Muscle layer of colon (tissue), 2 donors: ENCODE measurements around the gene ALCAM.
"Not testable (repeated sequence)": the region's sequence is repeated elsewhere in the genome, so short reads cannot be mapped to it uniquely, and the experiment has no call there.

Source experiments
- H3K27ac ChIP-seq: one replicate; pipeline ENCODE4 v1.7.0; 2013; ENCODE audit warnings: low read depth, mild to moderate bottlenecking, low read length, moderate library complexity
- H3K27me3 ChIP-seq, 2 donors: one replicate each; pipeline ENCODE4 v1.7.0; 2013; ENCODE audit warnings: low read length in 2 of 2, mild to moderate bottlenecking in 2 of 2; ENCODE audit not compliant: insufficient read depth in 2 of 2, control insufficient read depth in 1 of 2
- H3K36me3 ChIP-seq: one replicate; pipeline ENCODE4 v1.7.0; 2013; ENCODE audit warnings: mild to moderate bottlenecking, low read length; ENCODE audit not compliant: insufficient read depth
- H3K4me1 ChIP-seq: one replicate; pipeline ENCODE4 v1.7.0; 2013; ENCODE audit warnings: mild to moderate bottlenecking, low read length; ENCODE audit not compliant: insufficient read depth
- H3K4me3 ChIP-seq, 2 donors: one replicate each; pipeline ENCODE4 v1.7.0; 2013; ENCODE audit warnings: low read length in 2 of 2, low read depth in 1 of 2, mild to moderate bottlenecking in 1 of 2, moderate library complexity in 1 of 2
- H3K9ac ChIP-seq: one replicate; pipeline ENCODE4 v1.7.0; 2013; ENCODE audit warnings: low read length
- H3K9me3 ChIP-seq: one replicate; pipeline ENCODE4 v1.7.0; 2013; ENCODE audit warnings: mild to moderate bottlenecking, low read length
- donor health status: abdominal sarcoma.
- donor health status: Adenocarcinoma of cecum.

ALCAM gene

DNA sequence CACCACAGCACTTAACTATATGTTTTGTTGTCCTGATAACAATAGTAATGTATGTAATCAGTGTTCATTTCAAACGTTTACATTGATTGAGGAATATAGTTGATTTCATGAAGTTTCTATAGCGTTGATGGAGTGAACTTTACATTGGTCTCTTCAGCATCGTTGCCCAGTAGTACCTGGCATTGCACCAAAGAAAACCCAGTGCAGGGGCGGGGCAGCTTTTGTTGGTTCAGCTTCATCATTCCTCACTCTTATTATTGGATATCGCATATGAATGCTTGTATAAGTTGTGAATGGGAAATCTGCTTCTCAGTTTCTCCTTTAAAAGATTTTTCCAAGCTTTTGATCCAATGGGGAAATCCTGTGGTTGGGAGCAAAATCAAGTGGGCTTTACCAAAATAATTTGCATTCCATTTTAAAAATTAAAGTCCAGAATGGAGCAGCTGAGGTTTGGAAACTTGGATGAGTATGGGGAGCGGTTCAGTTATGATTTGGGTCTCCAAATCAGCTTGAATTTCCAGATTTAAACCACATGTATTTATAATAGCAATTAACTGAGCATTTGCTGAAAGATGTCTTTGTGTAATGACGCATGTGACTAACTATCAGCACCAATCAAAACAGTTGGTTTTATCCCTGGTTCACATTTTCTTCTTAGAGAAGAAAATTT lies 213.7 kb downstream of the ALCAM start:
- Histone ChIP-seq H3K27me3 (no peaks in the 10 kb centered on the region), H3K9ac (no peak overlapping the region), H3K27ac (no peak overlapping the region), H3K9me3 (no peaks in the 10 kb centered on the region), H3K4me1 (no peaks in the 10 kb centered on the region), H3K36me3 (no peaks in the 10 kb centered on the region), H3K4me3 (no peak overlapping the region)

DNA sequence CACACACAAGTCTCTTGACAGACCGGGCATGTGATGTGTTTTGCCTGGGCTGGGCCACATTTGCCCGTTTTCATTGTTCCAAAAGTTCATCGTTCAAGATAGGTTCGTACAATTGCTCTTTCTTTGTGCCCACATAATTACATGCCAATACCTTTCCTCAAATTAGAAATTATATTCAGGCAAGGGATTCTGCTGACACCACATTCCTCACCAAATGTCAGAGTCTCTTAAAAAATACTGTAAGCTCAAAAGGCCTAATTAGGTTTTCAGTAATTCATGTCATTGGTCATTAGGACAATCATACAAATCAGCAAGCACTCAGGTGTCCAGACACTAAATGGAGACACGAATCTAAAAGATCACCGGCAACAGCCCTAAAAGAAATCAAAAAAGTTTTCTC lies 215.3 kb downstream of the ALCAM start:
- no peaks in the 10 kb centered on the region for H3K9me3 ChIP-seq
- no peak overlapping the region for H3K27ac ChIP-seq
- H3K4me3 ChIP-seq = no peak overlapping the region
- no peaks in the 10 kb centered on the region for H3K36me3 ChIP-seq
- no peaks in the 10 kb centered on the region for H3K4me1 ChIP-seq
- H3K27me3 ChIP-seq = no peaks in the 10 kb centered on the region
- no peak overlapping the region for H3K9ac ChIP-seq

DNA sequence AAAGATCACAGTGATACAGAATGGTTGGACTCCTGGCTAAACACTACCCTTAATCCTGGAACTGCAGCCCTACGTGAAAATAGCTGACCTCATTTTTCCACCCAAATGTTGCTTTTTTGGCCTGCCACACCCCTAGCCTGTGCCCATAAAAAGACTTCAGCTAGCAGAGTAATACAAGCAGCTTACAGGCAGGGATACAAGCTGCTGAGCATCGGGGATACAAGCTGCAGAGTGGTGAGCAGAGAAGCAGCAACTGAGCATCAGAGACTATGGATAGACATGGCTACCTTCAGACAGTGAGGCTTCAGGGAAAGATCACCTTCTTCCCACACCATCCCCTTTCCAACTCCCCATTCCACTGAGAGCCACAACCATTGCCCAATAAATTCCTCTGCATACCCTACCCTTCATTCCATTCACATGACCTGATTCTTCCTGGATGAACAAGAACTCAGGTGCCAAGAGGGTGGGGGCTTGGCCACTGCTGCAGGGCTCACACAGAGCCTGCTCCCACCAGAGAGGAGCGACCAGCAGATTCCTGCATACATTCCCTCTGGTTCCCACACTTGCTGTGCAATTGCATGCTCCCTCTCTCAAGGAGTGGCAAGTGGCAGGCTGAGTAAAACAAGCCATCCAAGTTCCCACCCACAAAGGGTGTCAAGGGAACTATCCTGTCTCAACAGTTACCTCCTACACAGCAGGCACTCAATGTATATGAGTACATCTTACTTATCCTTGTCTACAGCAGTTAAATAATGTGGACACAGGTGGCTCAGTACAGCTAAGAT lies 217.5 kb downstream of the ALCAM start:
- H3K36me3 ChIP-seq = no peaks in the 10 kb centered on the region
- H3K9me3 ChIP-seq = no peaks in the 10 kb centered on the region
- no peaks in the 10 kb centered on the region for H3K27me3 ChIP-seq
- no peak overlapping the region for H3K4me3 ChIP-seq
- H3K9ac ChIP-seq = no peak overlapping the region
- no peak overlapping the region for H3K27ac ChIP-seq
- no peaks in the 10 kb centered on the region for H3K4me1 ChIP-seq

DNA sequence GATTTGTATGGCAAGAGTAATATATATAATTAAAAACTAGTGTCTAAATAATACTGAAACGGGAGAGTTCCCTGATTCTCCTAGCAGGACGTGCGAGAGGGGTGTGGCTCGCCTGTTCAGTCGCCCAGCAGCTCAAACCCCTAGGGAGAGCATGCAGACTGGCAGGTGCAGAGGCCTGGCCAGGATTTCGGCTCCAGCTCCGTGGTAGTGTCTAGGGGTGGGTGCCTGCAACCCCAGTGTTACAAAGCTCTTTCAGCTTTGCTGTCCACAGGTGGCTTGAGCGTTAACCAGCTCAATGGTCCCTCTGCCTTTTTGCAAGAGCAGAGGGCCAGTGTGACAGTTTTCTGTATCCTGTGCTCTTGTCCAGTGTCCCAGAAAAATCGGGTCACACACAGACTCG lies 226.6 kb downstream of the ALCAM start:
- no peak overlapping the region for H3K27ac ChIP-seq
- H3K36me3 ChIP-seq = no peaks in the 10 kb centered on the region
- H3K9me3 ChIP-seq = no peaks in the 10 kb centered on the region
- no peak overlapping the region for H3K4me3 ChIP-seq
- no peaks in the 10 kb centered on the region for H3K4me1 ChIP-seq
- H3K9ac ChIP-seq = no peak overlapping the region
- H3K27me3 ChIP-seq = no peaks in the 10 kb centered on the region

DNA sequence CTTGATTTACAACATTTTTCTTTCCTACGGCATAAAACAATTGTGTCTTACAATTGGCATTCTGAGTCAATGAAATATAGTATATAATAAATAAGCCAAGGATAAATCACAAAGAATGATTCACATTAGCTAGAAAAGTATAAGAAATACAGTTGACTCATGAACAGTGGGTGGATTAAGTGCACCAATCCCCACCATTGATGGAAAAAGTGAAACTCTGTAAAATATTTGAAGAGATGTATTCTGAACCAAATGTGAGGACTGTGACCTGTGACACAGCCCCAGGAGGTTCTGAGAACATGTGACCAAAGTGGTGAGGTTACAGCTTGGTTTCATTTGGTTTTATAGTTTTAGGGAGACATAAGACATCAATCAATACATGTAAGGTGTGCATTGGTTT lies 227.5 kb downstream of the ALCAM start:
- H3K9me3 ChIP-seq = no peaks in the 10 kb centered on the region
- no peak overlapping the region for H3K4me3 ChIP-seq
- H3K36me3 ChIP-seq = no peaks in the 10 kb centered on the region
- no peak overlapping the region for H3K9ac ChIP-seq
- H3K27ac ChIP-seq = no peak overlapping the region
- H3K4me1 ChIP-seq = no peaks in the 10 kb centered on the region
- H3K27me3 ChIP-seq = no peaks in the 10 kb centered on the region

DNA sequence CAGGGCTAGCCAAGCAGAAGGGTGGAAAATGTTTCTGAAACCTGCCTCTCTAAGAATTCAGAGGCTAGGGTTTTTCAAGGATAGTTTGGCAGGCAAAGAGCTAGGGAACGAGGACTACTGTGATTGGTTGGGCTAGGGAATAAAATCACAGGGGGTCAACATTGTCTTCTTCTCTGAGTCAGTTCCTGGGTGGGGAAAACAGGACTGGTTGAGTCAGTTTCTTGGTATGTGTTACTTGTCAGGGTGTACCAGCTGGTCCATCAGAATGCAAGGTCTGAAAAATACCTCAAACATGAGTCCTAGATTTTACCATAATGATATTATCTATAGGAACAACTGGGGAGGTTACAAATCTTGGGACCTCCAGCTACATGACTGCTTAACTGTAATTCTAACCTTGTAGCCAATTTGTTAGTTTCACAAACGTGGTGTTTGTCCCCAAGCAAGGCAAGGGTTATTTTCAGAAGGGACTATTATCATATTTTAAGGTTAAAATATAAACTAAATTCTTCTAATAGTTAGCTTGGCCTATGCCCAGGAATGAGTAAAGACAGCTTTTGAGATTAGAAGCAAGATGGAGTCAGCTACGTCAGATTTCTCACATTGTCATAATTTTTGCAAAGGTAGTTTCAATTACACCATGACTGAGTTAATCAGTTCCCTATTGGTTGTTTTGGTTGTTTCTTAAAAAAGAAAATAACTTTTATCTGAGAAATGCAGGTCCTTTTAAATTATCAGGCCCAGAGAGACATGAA lies 231.5 kb downstream of the ALCAM start:
- no peak overlapping the region for H3K27ac ChIP-seq
- H3K4me3 ChIP-seq = no peak overlapping the region
- H3K36me3 ChIP-seq = no peaks in the 10 kb centered on the region
- H3K9me3 ChIP-seq = no peaks in the 10 kb centered on the region
- no peaks in the 10 kb centered on the region for H3K4me1 ChIP-seq
- no peaks in the 10 kb centered on the region for H3K27me3 ChIP-seq
- H3K9ac ChIP-seq = no peak overlapping the region

DNA sequence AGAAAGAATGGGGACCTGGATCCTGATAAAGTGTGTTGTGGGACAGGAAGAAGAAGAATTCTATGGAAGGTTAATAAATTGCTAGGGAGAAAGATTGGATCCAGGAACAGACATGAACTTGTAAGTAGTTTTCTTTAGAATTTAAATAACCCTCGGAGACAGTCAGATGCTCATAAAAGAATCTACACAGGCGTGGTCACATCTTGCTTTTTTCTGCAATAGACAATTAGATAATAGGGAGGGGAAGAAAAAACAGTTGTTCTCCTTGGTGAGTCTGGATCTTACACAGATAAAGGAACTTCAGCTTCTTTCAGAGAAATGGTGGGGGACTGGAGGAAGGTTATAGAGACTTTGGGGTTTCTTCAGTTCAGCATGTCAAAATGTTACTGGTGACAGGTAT lies 232.6 kb downstream of the ALCAM start:
- H3K27me3 ChIP-seq = no peaks in the 10 kb centered on the region
- no peak overlapping the region for H3K9ac ChIP-seq
- no peaks in the 10 kb centered on the region for H3K4me1 ChIP-seq
- no peak overlapping the region for H3K4me3 ChIP-seq
- no peaks in the 10 kb centered on the region for H3K36me3 ChIP-seq
- H3K9me3 ChIP-seq = no peaks in the 10 kb centered on the region
- no peak overlapping the region for H3K27ac ChIP-seq

DNA sequence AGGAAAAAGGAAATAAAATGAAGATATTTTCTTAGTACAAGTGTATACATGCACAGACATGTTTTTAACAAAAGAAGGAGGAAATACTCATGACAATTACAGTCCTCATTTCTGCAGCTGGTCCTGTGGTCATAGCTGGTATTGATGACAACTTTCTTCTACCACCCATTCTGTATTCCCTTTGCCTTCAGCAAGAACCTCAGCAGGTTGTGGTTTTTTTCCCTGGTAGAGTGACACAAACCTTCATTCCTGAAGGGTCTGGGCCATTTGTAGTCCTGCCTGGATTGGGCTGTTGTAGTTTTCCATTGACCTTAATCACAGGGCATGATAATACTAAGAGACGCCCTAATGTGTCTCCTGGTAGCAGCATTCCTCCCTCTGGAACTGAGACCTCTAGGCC lies 235.0 kb downstream of the ALCAM start:
- not testable (repeated sequence) for H3K4me1 ChIP-seq, H3K27me3 ChIP-seq, H3K27ac ChIP-seq, H3K9me3 ChIP-seq, H3K36me3 ChIP-seq, H3K9ac ChIP-seq, H3K4me3 ChIP-seq

DNA sequence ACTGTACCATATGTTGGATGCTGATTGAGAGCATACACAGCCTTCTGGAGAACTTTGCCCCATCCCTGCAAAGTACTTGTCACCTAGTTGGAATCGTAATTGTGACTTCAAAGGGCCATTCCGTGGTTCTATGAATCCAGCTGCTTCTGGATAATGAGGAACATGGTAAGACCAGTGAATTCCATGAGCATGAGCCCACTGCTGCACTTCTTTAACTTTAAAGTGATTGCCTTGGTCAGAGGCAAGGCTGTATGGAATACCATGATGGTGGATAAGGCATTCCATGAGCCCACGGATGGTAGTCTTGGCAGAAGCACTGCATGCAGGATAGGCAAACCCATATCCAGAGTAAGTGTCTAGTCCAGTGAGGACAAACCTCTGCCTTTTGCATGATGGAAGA lies 235.6 kb downstream of the ALCAM start:
- H3K27me3 ChIP-seq, H3K4me1 ChIP-seq, H3K27ac ChIP-seq, H3K4me3 ChIP-seq, H3K9ac ChIP-seq, H3K9me3 ChIP-seq, H3K36me3 ChIP-seq: not testable (repeated sequence)

DNA sequence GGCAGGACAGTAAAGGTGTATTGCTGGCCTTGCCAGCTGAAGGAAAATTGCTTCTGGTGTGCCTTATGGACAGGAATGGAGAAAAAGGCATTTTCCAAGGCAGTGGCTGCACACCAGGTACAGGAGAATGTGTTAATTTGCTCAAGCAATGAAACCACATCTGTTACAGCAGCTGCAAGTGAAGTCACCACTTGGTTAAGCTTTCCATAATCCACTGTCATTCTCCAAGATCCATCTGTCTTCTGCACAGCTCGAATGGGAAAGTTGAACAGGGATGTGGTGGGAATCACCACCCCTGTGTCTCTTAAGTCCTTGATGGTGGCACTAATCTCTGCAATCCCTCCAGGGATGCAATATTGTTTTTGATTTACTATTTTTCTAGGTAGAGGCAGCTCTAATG lies 236.8 kb downstream of the ALCAM start:
- H3K27me3 ChIP-seq, H3K4me3 ChIP-seq, H3K27ac ChIP-seq, H3K9me3 ChIP-seq, H3K4me1 ChIP-seq, H3K36me3 ChIP-seq, H3K9ac ChIP-seq: not testable (repeated sequence)

DNA sequence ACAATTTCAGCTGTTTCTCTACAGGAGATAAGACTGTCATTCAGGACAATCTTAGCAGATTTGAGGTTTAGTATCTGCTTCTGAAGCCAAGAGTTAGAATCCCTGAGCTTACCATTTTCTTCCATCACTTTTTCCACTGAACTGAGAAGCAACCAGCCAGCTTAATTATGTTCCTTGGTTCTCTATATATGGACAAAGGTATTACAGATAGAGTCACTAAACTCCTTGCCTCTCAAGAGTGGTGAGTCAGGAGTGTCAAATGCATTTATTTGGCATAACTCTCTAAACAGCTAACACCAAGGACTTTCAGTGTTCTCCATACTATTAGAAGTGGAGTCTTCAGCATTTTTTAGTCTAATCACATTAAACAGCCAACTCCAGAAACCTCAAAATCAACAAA lies 239.3 kb downstream of the ALCAM start:
- Histone ChIP-seq H3K4me1 (no peaks in the 10 kb centered on the region), H3K9ac (no peak overlapping the region), H3K9me3 (no peaks in the 10 kb centered on the region), H3K27ac (no peak overlapping the region), H3K4me3 (no peak overlapping the region), H3K27me3 (no peaks in the 10 kb centered on the region), H3K36me3 (no peaks in the 10 kb centered on the region)
